Activated gamma-delta T cell treated with anti-CD3 and anti-CD28 coated beads, Interleukin-2, amount 50 U/mL, for 16 hours (primary cell): ENCODE results near the gene ZNF526.

ENCODE experiments used
- DNase-seq: peaks from one replicate; pipeline ENCODE4 v3.0.0-alpha.2; 2020; ENCODE audit warnings: low read depth

Gene ZNF526

GRCh38 chr19:42219812-42220750, at the start of gene ZNF526:
TSS of gene ZNF526 (plus strand) at chr19:42220312. CDS start at chr19:42224404, 4,092 bp downstream.
- peak; percentile 93 for DNase-seq

- DNase-seq, result no peak
Observed at GRCh38 chr19:42170715-42171114, 49.4 kb upstream of the ZNF526 start.

DNA sequence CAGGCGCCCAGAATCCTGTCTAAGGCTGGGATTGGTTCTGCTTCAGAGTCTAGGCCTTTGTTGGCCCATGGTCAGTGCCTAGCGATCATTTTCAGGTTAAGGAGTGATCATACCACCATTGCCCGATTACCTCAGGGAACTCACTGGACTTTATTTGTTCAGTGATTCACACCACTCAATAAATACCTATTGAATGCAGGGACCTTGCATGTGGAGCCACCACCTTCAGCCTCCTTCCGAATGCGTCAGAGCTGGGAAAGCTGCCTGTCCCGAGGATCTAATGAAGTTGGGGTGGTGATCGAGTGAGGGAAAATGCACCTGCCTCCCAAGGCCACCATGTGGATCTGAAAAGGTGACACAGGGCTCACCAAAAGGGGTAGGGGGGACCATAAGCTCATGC, 47.9 kb upstream of the ZNF526 start:
- DNase-seq, result no peak

GRCh38 chr19:42173695-42174094, 46.4 kb upstream of the ZNF526 start:
- DNase-seq, result no peak

DNA sequence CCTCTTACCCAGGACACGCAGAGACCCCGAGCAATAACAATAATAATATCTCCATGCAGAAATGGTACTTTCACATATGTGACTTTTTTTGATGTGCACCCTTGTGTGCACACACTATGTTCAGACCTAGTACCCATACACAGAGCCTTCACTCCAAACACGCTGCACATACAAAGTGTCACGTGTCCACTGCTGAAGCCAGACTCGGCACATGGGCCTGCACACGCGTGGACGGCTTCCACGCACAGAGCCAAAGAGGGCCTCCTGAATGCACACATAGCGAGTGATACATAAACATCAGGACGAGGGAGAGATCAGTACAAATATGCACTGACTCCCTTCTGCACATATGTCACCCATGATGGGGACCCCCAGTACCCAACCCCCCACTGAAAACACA, 45.9 kb upstream of the ZNF526 start:
- DNase-seq, result no peak

- no peak for DNase-seq
Observed at GRCh38 chr19:42174958-42175734, 45.0 kb upstream of the ZNF526 start.

- no peak for DNase-seq
Observed at GRCh38 chr19:42175952-42176648, 44.0 kb upstream of the ZNF526 start.

GRCh38 chr19:42176649-42176989, 43.5 kb upstream of the ZNF526 start:
- no peak for DNase-seq

GRCh38 chr19:42176990-42177685, 43.0 kb upstream of the ZNF526 start:
- peak; percentile 61 for DNase-seq

- DNase-seq, result no peak
Observed at GRCh38 chr19:42177686-42178019, 42.5 kb upstream of the ZNF526 start.

- DNase-seq, result no peak
Observed at GRCh38 chr19:42178791-42179674, 41.1 kb upstream of the ZNF526 start.

DNA sequence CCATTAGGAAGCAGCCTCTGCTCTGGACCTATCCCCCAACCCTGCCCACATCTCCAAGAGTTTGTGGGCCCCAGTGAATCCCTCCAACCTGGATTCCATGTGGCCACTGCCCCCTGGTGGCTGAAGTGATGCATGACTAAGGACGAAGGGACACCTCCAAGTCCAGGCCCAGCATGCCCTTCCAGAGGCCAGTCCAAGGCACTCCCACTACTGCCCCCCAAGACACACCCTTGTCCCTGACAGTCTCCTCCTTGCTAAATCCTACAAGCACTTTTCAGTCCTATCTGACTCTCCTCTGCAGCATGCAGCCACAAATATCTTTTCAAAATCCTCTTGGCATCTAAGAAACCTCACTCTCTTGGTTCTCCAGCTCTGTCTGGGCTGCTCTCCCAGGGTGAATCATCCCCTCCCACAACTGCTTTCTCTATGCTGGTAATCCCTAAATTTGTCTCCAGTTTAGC, 35.7 kb upstream of the ZNF526 start:
- peak; percentile 54 for DNase-seq

DNA sequence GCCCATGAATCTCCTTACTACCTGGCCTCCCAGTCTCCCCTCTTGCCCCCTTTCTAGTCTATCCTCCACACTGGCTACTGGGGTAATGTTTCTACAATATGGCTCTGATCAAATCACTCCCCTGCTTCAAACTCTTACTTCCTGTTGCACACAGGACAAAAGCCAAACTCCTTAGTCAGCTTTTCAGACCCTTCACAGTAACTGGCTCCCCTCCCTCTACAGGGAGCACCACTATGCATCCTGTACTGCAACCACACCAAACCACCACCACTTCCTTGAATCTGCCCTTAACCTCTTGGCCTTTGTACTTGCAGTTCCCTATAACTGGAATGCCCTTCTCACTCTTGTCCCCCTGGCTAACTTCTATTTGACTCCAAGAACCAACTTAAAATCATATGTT, 34.8 kb upstream of the ZNF526 start:
- DNase-seq, result no peak

- DNase-seq, result no peak
Observed at GRCh38 chr19:42188665-42189064, 31.4 kb upstream of the ZNF526 start.

DNA sequence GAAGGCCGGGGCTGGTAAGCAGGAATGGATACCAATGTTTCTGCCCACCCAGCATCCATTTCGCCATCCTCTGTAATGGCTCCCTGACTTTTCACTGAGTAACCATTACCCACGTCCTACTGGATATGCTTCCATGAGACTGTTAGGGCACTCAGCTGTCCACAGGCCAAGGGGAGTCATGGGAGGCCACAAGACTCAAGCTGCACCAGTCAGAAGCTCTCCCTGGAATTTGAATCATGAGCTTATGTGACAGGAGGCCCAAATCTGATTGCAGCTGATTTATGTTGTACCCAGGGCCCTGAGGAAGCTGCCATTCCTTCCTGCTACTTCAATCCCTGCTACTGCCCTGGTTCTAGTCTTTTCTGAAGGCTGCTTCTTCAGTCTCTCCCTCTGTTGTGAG, 31.0 kb upstream of the ZNF526 start:
- DNase-seq, result no peak

DNA sequence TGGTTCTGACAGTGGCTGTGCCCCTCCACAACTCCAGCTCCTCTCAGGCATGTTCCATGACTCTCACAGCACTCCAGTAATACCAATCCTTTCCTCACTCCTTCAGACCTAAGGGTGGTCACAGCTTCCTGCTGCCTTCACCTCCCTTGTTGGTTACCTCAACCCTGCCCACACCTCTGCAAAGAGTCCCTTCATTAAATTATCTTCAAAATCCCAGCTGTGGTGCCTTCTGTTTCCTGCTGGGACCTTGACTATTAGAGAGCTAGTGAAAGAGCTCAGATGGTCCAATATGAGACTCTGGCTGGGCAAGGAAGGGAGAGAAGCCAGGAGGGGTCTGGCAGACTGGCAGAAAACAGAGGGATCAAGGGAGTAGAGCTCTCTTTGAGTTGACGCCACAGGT, 28.8 kb upstream of the ZNF526 start:
- no peak for DNase-seq

DNA sequence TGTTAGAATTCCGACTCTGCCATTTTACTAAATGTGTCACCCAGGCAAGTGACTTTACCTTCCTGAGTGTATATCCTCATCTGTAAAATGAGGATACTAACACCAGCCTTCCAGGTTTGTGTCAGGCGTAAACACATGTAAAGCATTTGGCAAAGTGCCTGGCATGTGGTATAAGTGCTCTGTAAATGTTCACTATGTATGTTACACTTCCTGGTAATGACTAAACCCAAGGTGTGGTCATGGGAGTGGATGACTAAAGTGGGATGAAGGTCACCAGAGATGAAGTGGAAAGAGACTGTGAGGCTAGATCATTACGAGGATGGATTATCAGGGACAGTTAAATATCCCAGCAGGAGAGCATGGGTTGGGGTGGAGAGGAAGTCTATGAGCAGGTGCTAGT, 28.3 kb upstream of the ZNF526 start:
- DNase-seq, result no peak

DNA sequence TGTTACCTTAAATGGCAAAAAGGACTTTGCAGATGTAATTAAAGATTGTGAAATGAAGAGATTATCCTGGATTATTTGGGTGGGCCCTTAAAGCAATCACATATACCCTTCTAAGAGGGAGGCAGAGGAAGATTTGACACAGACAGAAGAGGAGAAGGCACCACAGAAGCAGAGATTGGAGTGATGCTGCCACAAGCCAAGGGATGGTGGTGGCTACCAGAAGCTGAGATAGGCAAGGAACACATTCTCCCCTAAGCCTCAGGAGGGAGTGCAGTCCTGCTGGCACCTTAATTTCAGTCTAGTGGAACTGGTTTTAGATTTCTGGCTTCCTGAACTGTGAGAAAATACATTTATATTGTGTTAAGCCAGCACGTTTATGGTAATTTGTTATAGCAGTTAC, 26.8 kb upstream of the ZNF526 start:
- no peak for DNase-seq

- DNase-seq, result no peak
Observed at GRCh38 chr19:42193706-42194105, 26.4 kb upstream of the ZNF526 start.

DNA sequence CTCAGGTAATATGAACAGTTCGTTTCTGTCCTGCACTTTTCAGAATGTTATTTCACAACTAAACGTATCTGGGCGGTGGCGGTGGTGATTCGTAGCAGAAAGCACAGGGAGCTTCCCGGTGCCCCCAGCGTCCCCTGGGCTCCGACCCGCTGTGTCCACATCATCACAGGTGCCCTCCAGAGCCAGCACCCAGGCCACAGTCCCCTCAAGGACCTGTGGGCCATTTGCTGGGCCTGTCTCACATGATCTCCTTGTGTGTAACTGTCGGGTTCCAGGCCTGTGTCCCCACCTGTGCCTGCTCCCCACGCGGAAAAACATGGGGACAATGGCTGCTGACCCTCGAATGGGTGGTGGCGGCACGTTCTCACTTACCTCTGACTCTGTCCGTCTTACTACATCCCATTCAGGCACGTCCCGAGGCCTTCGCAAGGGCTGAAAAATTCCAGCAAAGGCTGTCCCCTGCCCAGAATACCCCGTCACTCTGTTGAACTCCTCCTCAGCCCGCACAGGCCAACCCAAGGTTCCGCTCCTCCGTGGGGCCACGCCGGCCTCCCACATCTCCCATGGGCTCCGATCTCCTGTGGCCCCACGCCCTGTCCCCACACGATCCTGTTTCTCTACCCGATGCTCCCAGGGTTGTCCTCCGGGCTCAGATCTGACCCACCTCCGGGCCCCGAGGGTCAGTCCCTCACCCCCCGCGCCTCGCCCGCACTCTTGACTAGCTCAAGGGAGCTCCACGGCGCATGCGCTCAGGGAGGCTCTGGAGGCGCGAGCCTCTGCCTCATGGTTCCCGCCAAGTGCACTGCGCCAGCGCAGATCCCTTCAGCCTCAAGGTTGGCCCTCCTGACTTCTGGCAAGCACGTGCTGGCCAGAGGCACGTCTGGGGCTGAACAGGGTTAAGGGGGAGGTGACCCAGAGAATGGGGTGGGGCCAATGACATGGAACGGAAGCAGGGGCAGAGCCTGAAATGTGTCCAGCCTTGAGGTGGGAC, 23.8 kb upstream of the ZNF526 start:
- no peak for DNase-seq
